ENCODE data around the gene ADARB2. TPM values are rescaled to one million over a fixed set of nuclear protein-coding genes. Genes with fewer than 3 reads are reported as not detected.

Gene ADARB2
- total and polyA plus RNA-seq, 4 donors: 0.55 to 0.70 (median 0.59) TPM; not detected in 1

GRCh38 chr10:1776127-1776662, 38.9 kb upstream of the ADARB2 start:
- H3K4me1 ChIP-seq (ENCODE audit: control insufficient read depth in 4 of 4, insufficient read depth in 4 of 4, low read length in 3 of 4): no peaks in the 10 kb centered on the region
- no peak for DNase-seq (ENCODE audit: low spot score)
- no peak overlapping the region for H3K9ac ChIP-seq (ENCODE audit: low read depth in 1 of 2, low read length in 2 of 2)
- H3K27me3 ChIP-seq (ENCODE audit: control insufficient read depth in 4 of 4, insufficient read depth in 4 of 4, low read length in 3 of 4): no peaks in the 10 kb centered on the region
- no peaks in the 10 kb centered on the region for H3K36me3 ChIP-seq (ENCODE audit: control insufficient read depth in 4 of 4, insufficient read depth in 3 of 4, low read depth in 1 of 4, low read length in 3 of 4)
- H3K4me3 ChIP-seq (ENCODE audit: low read depth in 1 of 3, low read length in 3 of 3): no peak overlapping the region
- H3K27ac ChIP-seq (ENCODE audit: low read depth in 1 of 2, low read length in 2 of 2): no peak overlapping the region
- 82% methylated on average over 14 of the region's 14 CpGs for WGBS
- peaks cover 0 to under 1% (median 0%) of the 10 kb centered on the region in 4 donors for H3K9me3 ChIP-seq (ENCODE audit: control insufficient read depth in 4 of 4, low read length in 3 of 4)
- no peak for TF ChIP-seq RAD21 (IDR thresholded peaks at IDR 0.05)
- TF ChIP-seq FOXA1 (IDR thresholded peaks at IDR 0.05): no peak
- TF ChIP-seq, protein P1, sequence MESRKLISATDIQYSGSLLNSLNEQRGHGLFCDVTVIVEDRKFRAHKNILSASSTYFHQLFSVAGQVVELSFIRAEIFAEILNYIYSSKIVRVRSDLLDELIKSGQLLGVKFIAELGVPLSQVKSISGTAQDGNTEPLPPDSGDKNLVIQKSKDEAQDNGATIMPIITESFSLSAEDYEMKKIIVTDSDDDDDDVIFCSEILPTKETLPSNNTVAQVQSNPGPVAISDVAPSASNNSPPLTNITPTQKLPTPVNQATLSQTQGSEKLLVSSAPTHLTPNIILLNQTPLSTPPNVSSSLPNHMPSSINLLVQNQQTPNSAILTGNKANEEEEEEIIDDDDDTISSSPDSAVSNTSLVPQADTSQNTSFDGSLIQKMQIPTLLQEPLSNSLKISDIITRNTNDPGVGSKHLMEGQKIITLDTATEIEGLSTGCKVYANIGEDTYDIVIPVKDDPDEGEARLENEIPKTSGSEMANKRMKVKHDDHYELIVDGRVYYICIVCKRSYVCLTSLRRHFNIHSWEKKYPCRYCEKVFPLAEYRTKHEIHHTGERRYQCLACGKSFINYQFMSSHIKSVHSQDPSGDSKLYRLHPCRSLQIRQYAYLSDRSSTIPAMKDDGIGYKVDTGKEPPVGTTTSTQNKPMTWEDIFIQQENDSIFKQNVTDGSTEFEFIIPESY (IDR thresholded peaks at IDR 0.05): no peak
- TF ChIP-seq, protein P2, sequence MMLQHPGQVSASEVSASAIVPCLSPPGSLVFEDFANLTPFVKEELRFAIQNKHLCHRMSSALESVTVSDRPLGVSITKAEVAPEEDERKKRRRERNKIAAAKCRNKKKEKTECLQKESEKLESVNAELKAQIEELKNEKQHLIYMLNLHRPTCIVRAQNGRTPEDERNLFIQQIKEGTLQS (IDR thresholded peaks at IDR 0.05): no peak
- no peak for TF ChIP-seq SP1 (IDR thresholded peaks at IDR 0.05)
- no peak for TF ChIP-seq HNF4G (IDR thresholded peaks at IDR 0.05)
- TF ChIP-seq FOXA2 (IDR thresholded peaks at IDR 0.05): no peak
- no peak for TF ChIP-seq RXRA (IDR thresholded peaks at IDR 0.05)
- TF ChIP-seq JUND (IDR thresholded peaks at IDR 0.05): no peak
- TF ChIP-seq EGR1 (IDR thresholded peaks at IDR 0.05; ENCODE audit: low read depth in 2 of 2): no peak
- TF ChIP-seq CTCF (IDR thresholded peaks at IDR 0.05; ENCODE audit: low read depth, low read length, missing input control): no peak
- no peak for TF ChIP-seq HNF4A (conservative IDR thresholded peaks at IDR 0.05)
- TF ChIP-seq, protein P3, sequence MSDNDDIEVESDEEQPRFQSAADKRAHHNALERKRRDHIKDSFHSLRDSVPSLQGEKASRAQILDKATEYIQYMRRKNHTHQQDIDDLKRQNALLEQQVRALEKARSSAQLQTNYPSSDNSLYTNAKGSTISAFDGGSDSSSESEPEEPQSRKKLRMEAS (IDR thresholded peaks at IDR 0.05): no peak
- TF ChIP-seq TAF1 (conservative IDR thresholded peaks at IDR 0.05): no peak
- no peak for TF ChIP-seq NR2F2 (IDR thresholded peaks at IDR 0.05)
- no peak for TF ChIP-seq GABPA (IDR thresholded peaks at IDR 0.05 in 1 of 2, conservative IDR thresholded peaks at IDR 0.05 in 1 of 2)
- TF ChIP-seq YY1 (IDR thresholded peaks at IDR 0.05): no peak
- TF ChIP-seq, protein P4, sequence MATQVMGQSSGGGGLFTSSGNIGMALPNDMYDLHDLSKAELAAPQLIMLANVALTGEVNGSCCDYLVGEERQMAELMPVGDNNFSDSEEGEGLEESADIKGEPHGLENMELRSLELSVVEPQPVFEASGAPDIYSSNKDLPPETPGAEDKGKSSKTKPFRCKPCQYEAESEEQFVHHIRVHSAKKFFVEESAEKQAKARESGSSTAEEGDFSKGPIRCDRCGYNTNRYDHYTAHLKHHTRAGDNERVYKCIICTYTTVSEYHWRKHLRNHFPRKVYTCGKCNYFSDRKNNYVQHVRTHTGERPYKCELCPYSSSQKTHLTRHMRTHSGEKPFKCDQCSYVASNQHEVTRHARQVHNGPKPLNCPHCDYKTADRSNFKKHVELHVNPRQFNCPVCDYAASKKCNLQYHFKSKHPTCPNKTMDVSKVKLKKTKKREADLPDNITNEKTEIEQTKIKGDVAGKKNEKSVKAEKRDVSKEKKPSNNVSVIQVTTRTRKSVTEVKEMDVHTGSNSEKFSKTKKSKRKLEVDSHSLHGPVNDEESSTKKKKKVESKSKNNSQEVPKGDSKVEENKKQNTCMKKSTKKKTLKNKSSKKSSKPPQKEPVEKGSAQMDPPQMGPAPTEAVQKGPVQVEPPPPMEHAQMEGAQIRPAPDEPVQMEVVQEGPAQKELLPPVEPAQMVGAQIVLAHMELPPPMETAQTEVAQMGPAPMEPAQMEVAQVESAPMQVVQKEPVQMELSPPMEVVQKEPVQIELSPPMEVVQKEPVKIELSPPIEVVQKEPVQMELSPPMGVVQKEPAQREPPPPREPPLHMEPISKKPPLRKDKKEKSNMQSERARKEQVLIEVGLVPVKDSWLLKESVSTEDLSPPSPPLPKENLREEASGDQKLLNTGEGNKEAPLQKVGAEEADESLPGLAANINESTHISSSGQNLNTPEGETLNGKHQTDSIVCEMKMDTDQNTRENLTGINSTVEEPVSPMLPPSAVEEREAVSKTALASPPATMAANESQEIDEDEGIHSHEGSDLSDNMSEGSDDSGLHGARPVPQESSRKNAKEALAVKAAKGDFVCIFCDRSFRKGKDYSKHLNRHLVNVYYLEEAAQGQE (IDR thresholded peaks at IDR 0.05): no peak
